NB4 (cell line): ENCODE results near the gene C19orf73.

Source experiments
- MYC ChIP-seq: IDR thresholded peaks from 2 replicates; pipeline ENCODE4 v1.6.1; 2011; ENCODE audit warnings: low read depth, low read length
- POLR2A ChIP-seq: IDR thresholded peaks from 2 replicates; pipeline ENCODE4 v1.6.1; 2011; ENCODE audit warnings: mild to moderate bottlenecking; ENCODE audit not compliant: insufficient read length; ENCODE audit errors: extremely low read depth
- TF ChIP-seq, protein P1 (sequence below): IDR thresholded peaks from one replicate; pipeline ENCODE4 v1.5.1; 2012; ENCODE audit warnings: low read depth, low read length

- TF ChIP-seq, protein P1, sequence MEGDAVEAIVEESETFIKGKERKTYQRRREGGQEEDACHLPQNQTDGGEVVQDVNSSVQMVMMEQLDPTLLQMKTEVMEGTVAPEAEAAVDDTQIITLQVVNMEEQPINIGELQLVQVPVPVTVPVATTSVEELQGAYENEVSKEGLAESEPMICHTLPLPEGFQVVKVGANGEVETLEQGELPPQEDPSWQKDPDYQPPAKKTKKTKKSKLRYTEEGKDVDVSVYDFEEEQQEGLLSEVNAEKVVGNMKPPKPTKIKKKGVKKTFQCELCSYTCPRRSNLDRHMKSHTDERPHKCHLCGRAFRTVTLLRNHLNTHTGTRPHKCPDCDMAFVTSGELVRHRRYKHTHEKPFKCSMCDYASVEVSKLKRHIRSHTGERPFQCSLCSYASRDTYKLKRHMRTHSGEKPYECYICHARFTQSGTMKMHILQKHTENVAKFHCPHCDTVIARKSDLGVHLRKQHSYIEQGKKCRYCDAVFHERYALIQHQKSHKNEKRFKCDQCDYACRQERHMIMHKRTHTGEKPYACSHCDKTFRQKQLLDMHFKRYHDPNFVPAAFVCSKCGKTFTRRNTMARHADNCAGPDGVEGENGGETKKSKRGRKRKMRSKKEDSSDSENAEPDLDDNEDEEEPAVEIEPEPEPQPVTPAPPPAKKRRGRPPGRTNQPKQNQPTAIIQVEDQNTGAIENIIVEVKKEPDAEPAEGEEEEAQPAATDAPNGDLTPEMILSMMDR, result no peak
- no peak for TF ChIP-seq POLR2A
- TF ChIP-seq MYC, result no peak
These were observed 9.2 kb downstream of the C19orf73 start for GRCh38 chr19:49109569-49110233.
